Prostate gland (tissue), 2 donors: Measurements from ENCODE around the gene SPG7. TPM values are rescaled to one million over a fixed set of nuclear protein-coding genes. Genes with fewer than 3 reads are reported as not detected.

Experiments used
- DNase-seq: peaks from one replicate; pipeline ENCODE4 v3.0.0-alpha.2; 2019; ENCODE audit warnings: low spot score
- H3K27ac ChIP-seq, 2 donors: fragments of 200-600 bp; sonication (generic); 2 replicates each; pipeline ENCODE4 v1.5.1; 2017 to 2019
- H3K27me3 ChIP-seq: fragments of 200-600 bp; sonication (generic); replicated peaks from 2 replicates; pipeline ENCODE4 v1.5.1; 2019; ENCODE audit not compliant: insufficient read depth
- H3K36me3 ChIP-seq, 2 donors: fragments of 200-600 bp; sonication (generic); 1 replicate in 1 of 2; 2 replicates in 1 of 2; pipeline versions ENCODE4 v1.5.1 to v1.8.1; 2017 to 2019
- H3K4me1 ChIP-seq: fragments of 200-600 bp; sonication (generic); replicated peaks from 2 replicates; pipeline ENCODE4 v1.5.1; 2019
- H3K4me3 ChIP-seq, 2 donors: fragments of 200-600 bp; sonication (generic); 2 replicates each; pipeline ENCODE4 v1.5.1; 2017 to 2019
- H3K9me3 ChIP-seq: fragments of 200-600 bp; sonication (generic); 2 replicates; pipeline ENCODE4 v1.5.1; 2017
- POLR2A ChIP-seq: fragments of 450-650 bp; IDR thresholded peaks from one replicate; pipeline ENCODE4 v1.6.1; 2016; ENCODE audit warnings: antibody characterized with exemption, mild to moderate bottlenecking
- POLR2AphosphoS5 ChIP-seq: sonication (generic); formaldehyde crosslinking; IDR thresholded peaks from one replicate; pipeline ENCODE4 v1.6.1; 2017; ENCODE audit warnings: antibody characterized with exemption
- WGBS: methylation state at CpG from one replicate; pipeline ENCODE4 v1.1.5; 2018; 5-methylcytosine and 5-hydroxymethylcytosine counted together
- intact Hi-C: fragments of 100-400 bp; cut with DNase I; formaldehyde crosslinking; loops from one replicate; pipeline ENCODE4 v1.14.2; 2022
- total RNA-seq, 2 donors: library from RNA; depleted of rRNA; stranded (reverse); fragments of >200 nt; gene quantifications; one replicate each; pipeline ENCODE4 v1.1.0, GENCODE V29; 2016
- TF ChIP-seq, protein P1 (sequence below), 4 experiments: fragments of 200-600 bp in 2 of 4; fragments of 450-650 bp in 2 of 4; sonication (generic) in 2 of 4; IDR thresholded peaks; 1 replicate in 3 of 4; 2 replicates in 1 of 4; pipeline ENCODE4 v1.5.1; 2016 to 2019; ENCODE audit warnings: antibody characterized with exemption in 4 of 4, mild to moderate bottlenecking in 2 of 4, moderate library complexity in 2 of 4

Gene SPG7
- total RNA-seq, 2 donors from 2014 or later: 128 to 165 TPM

DNA sequence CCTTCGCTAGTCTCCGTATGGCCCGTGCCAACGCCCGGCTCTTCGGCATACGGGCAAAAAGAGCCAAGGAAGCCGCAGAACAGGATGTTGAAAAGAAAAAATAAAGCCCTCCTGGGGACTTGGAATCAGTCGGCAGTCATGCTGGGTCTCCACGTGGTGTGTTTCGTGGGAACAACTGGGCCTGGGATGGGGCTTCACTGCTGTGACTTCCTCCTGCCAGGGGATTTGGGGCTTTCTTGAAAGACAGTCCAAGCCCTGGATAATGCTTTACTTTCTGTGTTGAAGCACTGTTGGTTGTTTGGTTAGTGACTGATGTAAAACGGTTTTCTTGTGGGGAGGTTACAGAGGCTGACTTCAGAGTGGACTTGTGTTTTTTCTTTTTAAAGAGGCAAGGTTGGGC, 54.7 kb downstream of the SPG7 start:
- intact Hi-C loops: loop anchor here (10.0 kb wide), 1 partner anchor 228 kb away; no protein-coding TSS in a partner anchor
- no peaks in the 10 kb centered on the region for H3K9me3 ChIP-seq
- no peak for DNase-seq
- H3K27ac ChIP-seq: peak overlapping the region in 1 of 2 donors; percentile 91
- H3K36me3 ChIP-seq: peaks cover 6 to 11% of the 10 kb centered on the region in 2 donors
- peaks cover 15% of the 10 kb centered on the region for H3K4me1 ChIP-seq
- 77% methylated on average over 12 of the region's 12 CpGs for WGBS
- no peaks in the 10 kb centered on the region for H3K27me3 ChIP-seq
- no peak overlapping the region for H3K4me3 ChIP-seq
- no peak for TF ChIP-seq POLR2AphosphoS5
- TF ChIP-seq POLR2A: no peak
- TF ChIP-seq, protein P1, sequence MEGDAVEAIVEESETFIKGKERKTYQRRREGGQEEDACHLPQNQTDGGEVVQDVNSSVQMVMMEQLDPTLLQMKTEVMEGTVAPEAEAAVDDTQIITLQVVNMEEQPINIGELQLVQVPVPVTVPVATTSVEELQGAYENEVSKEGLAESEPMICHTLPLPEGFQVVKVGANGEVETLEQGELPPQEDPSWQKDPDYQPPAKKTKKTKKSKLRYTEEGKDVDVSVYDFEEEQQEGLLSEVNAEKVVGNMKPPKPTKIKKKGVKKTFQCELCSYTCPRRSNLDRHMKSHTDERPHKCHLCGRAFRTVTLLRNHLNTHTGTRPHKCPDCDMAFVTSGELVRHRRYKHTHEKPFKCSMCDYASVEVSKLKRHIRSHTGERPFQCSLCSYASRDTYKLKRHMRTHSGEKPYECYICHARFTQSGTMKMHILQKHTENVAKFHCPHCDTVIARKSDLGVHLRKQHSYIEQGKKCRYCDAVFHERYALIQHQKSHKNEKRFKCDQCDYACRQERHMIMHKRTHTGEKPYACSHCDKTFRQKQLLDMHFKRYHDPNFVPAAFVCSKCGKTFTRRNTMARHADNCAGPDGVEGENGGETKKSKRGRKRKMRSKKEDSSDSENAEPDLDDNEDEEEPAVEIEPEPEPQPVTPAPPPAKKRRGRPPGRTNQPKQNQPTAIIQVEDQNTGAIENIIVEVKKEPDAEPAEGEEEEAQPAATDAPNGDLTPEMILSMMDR (IDR thresholded peaks at IDR 0.05): no peak

DNA sequence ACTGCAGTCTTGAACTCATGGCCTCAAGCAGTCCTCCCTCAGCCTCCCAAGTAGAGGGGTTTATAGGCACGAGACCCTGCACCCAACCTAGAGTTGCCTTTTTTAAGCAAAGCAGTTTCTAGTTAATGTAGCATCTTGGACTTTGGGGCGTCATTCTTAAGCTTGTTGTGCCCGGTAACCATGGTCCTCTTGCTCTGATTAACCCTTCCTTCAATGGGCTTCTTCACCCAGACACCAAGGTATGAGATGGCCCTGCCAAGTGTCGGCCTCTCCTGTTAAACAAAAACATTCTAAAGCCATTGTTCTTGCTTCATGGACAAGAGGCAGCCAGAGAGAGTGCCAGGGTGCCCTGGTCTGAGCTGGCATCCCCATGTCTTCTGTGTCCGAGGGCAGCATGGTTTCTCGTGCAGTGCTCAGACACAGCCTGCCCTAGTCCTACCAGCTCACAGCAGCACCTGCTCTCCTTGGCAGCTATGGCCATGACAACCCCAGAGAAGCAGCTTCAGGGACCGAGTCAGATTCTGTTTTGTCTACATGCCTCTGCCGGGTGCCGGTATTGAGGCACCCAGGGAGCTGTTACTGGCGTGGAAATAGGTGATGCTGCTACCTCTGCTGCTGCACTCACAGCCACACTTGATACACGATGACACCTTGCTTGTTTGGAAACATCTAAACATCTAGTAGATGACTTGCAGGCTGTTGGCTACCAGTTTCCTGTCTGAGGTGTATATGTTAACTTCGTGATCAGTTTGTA, 55.6 kb downstream of the SPG7 start:
- peaks cover 15% of the 10 kb centered on the region for H3K4me1 ChIP-seq
- TF ChIP-seq POLR2AphosphoS5 (no peak), POLR2A (no peak)
- TF ChIP-seq, protein P1 (IDR thresholded peaks at IDR 0.05): no peak
- H3K27me3 ChIP-seq: no peaks in the 10 kb centered on the region
- 63% methylated on average over 12 of the region's 12 CpGs for WGBS
- no peak overlapping the region for H3K27ac ChIP-seq
- no peak for DNase-seq
- H3K4me3 ChIP-seq: no peak overlapping the region
- no peaks in the 10 kb centered on the region for H3K9me3 ChIP-seq
- intact Hi-C loops: loop anchor here (10.0 kb wide), 1 partner anchor 229 kb away; no protein-coding TSS in a partner anchor
- H3K36me3 ChIP-seq: peaks cover 6 to 11% of the 10 kb centered on the region in 2 donors

DNA sequence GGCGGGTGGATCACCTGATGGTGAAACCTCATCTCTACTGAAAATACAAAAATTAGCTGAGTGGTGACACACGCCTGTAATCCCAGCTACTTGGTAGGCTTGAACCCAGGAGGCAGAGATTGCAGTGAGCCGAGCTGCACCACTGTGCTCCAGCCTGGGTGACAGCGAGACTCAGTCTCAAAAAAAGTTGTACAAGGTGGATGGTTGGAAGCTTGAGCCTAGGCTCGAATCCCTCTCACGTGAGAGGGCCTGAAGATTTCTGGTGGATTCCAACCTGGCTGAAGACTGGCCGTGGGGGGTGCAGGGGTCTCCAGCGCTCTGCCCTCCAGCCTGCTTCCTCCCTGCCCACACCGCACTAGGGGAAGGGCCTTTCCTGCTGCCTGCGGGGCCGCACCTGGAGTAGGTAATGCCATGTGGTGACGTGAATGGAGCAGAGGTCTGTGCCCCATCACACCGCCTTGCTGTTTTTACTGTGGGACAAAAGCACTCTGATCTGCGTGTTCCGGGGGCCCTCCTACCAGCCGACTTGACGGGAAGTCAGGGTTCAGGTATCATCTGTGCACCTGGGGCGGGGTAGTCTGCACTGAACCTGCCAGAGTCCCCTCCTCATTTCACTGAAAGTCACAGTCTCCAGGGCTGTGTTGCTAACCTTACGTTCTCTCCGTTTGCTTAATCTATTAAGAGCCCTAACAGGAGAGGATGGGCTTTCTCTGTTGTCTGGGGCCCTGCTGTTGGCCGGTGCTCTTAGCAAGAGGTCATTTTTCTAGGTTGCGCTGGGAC, 56.5 kb downstream of the SPG7 start:
- H3K27ac ChIP-seq: no peak overlapping the region
- H3K36me3 ChIP-seq: peaks cover 6 to 11% of the 10 kb centered on the region in 2 donors
- WGBS: 67% methylated on average over 22 of the region's 22 CpGs
- no peaks in the 10 kb centered on the region for H3K27me3 ChIP-seq
- no peak overlapping the region for H3K4me3 ChIP-seq
- intact Hi-C loops: loop anchor here (10.0 kb wide), 1 partner anchor 230 kb away; no protein-coding TSS in a partner anchor
- no peak for DNase-seq
- TF ChIP-seq POLR2AphosphoS5 (no peak), POLR2A (no peak)
- TF ChIP-seq, protein P1 (IDR thresholded peaks at IDR 0.05): no peak
- H3K9me3 ChIP-seq: no peaks in the 10 kb centered on the region
- peaks cover 15% of the 10 kb centered on the region for H3K4me1 ChIP-seq

DNA sequence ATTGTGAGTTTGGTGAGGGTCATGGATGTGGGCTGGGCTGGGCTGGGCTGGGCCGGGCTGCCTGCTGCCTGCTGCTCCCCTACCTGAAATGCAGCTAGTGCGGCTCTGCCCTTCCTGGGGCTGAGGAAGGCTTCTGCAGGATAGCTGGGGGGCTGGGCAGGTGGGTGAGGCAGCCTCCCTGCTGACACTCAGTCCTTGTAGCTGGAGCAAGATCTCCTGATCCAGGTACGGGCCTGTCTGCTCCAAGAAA, 57.0 kb downstream of the SPG7 start:
- no peaks in the 10 kb centered on the region for H3K9me3 ChIP-seq
- 37% methylated on average over 3 of the region's 3 CpGs for WGBS
- no peaks in the 10 kb centered on the region for H3K27me3 ChIP-seq
- TF ChIP-seq POLR2A: no peak
- TF ChIP-seq, protein P1 (IDR thresholded peaks at IDR 0.05): no peak
- TF ChIP-seq POLR2AphosphoS5: no peak
- H3K4me3 ChIP-seq: no peak overlapping the region
- peaks cover 6 to 11% of the 10 kb centered on the region in 2 donors for H3K36me3 ChIP-seq
- no peak for DNase-seq
- intact Hi-C loops: loop anchor here (10.0 kb wide), 1 partner anchor 230 kb away; no protein-coding TSS in a partner anchor
- H3K4me1 ChIP-seq: peaks cover 15% of the 10 kb centered on the region
- no peak overlapping the region for H3K27ac ChIP-seq
